ENCODE results near the gene VAT1L. TPM values are rescaled to one million over a fixed set of nuclear protein-coding genes. Genes with fewer than 3 reads are reported as not detected.
A peak's percentile ranks its signal among the peaks of the same experiment; 100 is the strongest.

VAT1L gene
- total RNA-seq, 2 donors from 2014 or later = 0.07 TPM; not detected in 1

DNA sequence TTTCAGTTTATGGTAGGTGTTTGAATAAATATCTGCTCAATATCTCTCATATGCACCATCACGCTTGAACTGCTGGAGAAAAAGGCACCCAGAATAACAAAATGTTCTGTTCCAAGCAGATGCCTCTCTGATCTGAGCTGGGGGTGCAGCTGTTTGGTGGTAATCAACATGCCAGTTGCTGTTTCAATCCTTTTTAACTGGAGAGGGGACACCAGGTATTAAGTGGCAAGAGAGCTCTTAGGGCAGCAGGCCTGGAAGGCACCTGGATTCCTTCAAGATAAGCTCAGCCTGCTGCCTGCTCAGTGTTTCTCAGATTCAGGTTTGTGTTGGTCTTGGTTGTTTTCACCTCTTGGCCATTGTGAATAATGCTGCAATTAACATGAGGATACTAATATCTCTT, 27.2 kb upstream of the VAT1L start:
- ATAC-seq (replicated peaks in 1 of 2) (no peak), DNase-seq (no peak)
- Mint-ChIP-seq H3K27me3 (ENCODE audit: low read depth) (peaks cover 8% of the 10 kb centered on the region), H3K9me3 (no peaks in the 10 kb centered on the region), H3K4me3 (no peak overlapping the region), H3K4me1 (ENCODE audit: low read depth) (no peaks in the 10 kb centered on the region), H3K27ac (no peak overlapping the region), H3K36me3 (ENCODE audit: insufficient read depth in 2 of 2) (no peaks in the 10 kb centered on the region)

GRCh38 chr16:77762262-77762661, 26.1 kb upstream of the VAT1L start:
- Mint-ChIP-seq H3K36me3 (ENCODE audit: insufficient read depth in 2 of 2) (no peaks in the 10 kb centered on the region), H3K27me3 (ENCODE audit: low read depth) (peaks cover 8% of the 10 kb centered on the region), H3K27ac (no peak overlapping the region), H3K9me3 (no peaks in the 10 kb centered on the region), H3K4me1 (ENCODE audit: low read depth) (no peaks in the 10 kb centered on the region), H3K4me3 (no peak overlapping the region)
- DNase-seq (no peak), ATAC-seq (replicated peaks in 1 of 2) (no peak)

GRCh38 chr16:77763994-77764393, 24.4 kb upstream of the VAT1L start:
- ATAC-seq (replicated peaks in 1 of 2) (no peak), DNase-seq (no peak)
- Mint-ChIP-seq H3K4me3 (no peak overlapping the region), H3K36me3 (ENCODE audit: insufficient read depth in 2 of 2) (no peaks in the 10 kb centered on the region), H3K9me3 (no peaks in the 10 kb centered on the region), H3K27ac (no peak overlapping the region), H3K27me3 (ENCODE audit: low read depth) (peaks cover 13% of the 10 kb centered on the region), H3K4me1 (ENCODE audit: low read depth) (no peaks in the 10 kb centered on the region)

DNA sequence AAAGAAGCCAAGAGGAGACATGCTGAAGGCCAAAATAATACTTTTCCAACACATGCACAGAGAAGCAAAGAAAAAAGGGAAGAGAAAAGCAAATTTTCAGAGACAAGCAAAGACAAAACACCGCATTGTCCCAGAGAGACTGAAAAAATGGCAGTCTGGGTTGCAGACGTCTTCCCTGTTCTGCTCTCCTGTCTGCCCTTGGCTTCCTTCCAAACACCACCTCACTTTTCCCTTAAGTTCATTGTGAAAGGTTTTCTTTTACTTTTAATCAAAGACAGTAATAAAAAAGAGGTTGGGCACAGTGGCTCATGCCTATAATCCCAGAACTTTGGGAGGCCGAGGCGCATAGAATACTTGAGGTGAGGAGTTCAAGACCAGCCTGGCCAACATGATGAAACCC, 21.2 kb upstream of the VAT1L start:
- no peak overlapping the region for H3K27ac Mint-ChIP-seq
- no peaks in the 10 kb centered on the region for H3K36me3 Mint-ChIP-seq (ENCODE audit: insufficient read depth in 2 of 2)
- ATAC-seq (replicated peaks in 1 of 2) = no peak
- no peak overlapping the region for H3K4me3 Mint-ChIP-seq
- no peak for DNase-seq
- no peaks in the 10 kb centered on the region for H3K9me3 Mint-ChIP-seq
- H3K4me1 Mint-ChIP-seq (ENCODE audit: low read depth) = no peaks in the 10 kb centered on the region
- peaks cover 13% of the 10 kb centered on the region for H3K27me3 Mint-ChIP-seq (ENCODE audit: low read depth)

- Mint-ChIP-seq H3K4me1 (ENCODE audit: low read depth) (no peaks in the 10 kb centered on the region), H3K27ac (no peak overlapping the region), H3K27me3 (ENCODE audit: low read depth) (peaks cover 13% of the 10 kb centered on the region), H3K9me3 (no peaks in the 10 kb centered on the region), H3K36me3 (ENCODE audit: insufficient read depth in 2 of 2) (no peaks in the 10 kb centered on the region), H3K4me3 (no peak overlapping the region)
- no peak for ATAC-seq (replicated peaks in 1 of 2)
- no peak for DNase-seq
These were observed 20.5 kb upstream of the VAT1L start for GRCh38 chr16:77767826-77768225.

- H3K4me3 Mint-ChIP-seq = no peak overlapping the region
- H3K27ac Mint-ChIP-seq = no peak overlapping the region
- no peaks in the 10 kb centered on the region for H3K36me3 Mint-ChIP-seq (ENCODE audit: insufficient read depth in 2 of 2)
- peaks cover 10% of the 10 kb centered on the region for H3K27me3 Mint-ChIP-seq (ENCODE audit: low read depth)
- no peaks in the 10 kb centered on the region for H3K4me1 Mint-ChIP-seq (ENCODE audit: low read depth)
- ATAC-seq (replicated peaks in 1 of 2) (no peak), DNase-seq (no peak)
- no peaks in the 10 kb centered on the region for H3K9me3 Mint-ChIP-seq
These were observed 12.2 kb upstream of the VAT1L start for GRCh38 chr16:77775911-77776909.

DNA sequence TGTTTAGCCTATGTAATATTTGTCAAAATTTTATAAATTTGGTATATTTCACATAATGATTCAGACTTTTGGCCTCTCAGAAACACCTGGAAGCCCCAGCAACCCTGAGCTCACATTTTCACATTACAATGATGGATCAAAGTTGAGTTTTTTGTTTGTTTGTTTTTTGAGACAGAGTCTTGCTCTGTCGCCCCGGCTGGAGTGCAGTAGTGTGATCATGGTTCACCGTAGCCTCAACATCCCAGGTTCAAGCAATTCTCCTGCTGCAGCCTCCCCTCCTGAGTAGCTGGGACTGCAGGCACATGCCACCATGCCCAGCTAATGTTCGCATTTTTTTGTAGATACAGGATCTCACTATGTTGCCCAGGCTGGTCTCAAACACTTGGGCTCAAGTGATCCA, 10.6 kb upstream of the VAT1L start:
- H3K4me1 Mint-ChIP-seq (ENCODE audit: low read depth) = no peaks in the 10 kb centered on the region
- H3K27ac Mint-ChIP-seq = no peak overlapping the region
- H3K9me3 Mint-ChIP-seq = no peaks in the 10 kb centered on the region
- H3K4me3 Mint-ChIP-seq = no peak overlapping the region
- peaks cover 12% of the 10 kb centered on the region for H3K27me3 Mint-ChIP-seq (ENCODE audit: low read depth)
- ATAC-seq (replicated peaks in 1 of 2) (no peak), DNase-seq (no peak)
- H3K36me3 Mint-ChIP-seq (ENCODE audit: insufficient read depth in 2 of 2) = no peaks in the 10 kb centered on the region

DNA sequence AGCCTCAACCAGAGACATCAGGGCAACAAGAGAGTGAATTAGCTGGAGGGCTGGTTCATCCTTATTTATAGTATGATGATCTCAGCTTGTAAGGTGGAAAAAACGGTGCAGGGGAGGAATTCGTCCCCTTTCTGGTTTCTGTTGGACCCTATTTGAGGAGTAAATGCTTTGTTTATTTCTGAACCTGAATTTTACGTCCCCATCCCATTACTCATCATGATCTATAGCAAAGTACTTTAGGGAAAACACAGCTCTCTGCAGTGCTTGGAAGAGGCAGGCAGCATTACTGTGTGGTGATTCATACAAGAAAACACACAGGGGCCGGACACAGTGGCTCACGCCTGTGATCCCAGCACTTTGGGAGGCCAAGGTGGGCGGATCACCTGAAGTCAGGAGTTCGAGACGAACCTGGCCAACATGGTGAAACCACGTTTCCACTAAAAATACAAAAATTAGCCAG, 8.0 kb upstream of the VAT1L start:
- Mint-ChIP-seq H3K36me3 (ENCODE audit: insufficient read depth in 2 of 2) (no peaks in the 10 kb centered on the region), H3K27ac (no peak overlapping the region), H3K9me3 (no peaks in the 10 kb centered on the region), H3K4me1 (ENCODE audit: low read depth) (no peaks in the 10 kb centered on the region), H3K4me3 (no peak overlapping the region), H3K27me3 (ENCODE audit: low read depth) (peaks cover 12% of the 10 kb centered on the region)
- ATAC-seq (replicated peaks in 1 of 2) (no peak), DNase-seq (no peak)

DNA sequence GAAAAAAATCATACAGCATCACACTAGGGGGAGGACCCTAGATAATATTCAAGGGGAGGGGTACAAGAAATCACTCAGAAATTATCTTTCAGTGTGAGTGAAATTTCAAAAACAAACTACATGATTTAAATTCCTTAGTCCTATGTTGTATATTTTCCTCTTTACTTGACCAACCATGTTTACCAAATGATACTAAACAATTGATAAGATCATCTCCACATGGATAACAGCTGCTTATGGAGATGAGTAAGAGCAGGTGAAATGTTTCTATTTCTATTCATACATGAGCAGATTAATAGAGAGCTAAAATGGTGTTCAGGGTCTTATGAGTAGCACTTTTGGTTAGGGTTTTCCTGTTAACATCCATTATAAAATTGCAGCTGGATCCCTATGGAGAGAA, 7.3 kb upstream of the VAT1L start:
- no peaks in the 10 kb centered on the region for H3K9me3 Mint-ChIP-seq
- H3K27ac Mint-ChIP-seq = no peak overlapping the region
- no peak for ATAC-seq (replicated peaks in 1 of 2)

DNA sequence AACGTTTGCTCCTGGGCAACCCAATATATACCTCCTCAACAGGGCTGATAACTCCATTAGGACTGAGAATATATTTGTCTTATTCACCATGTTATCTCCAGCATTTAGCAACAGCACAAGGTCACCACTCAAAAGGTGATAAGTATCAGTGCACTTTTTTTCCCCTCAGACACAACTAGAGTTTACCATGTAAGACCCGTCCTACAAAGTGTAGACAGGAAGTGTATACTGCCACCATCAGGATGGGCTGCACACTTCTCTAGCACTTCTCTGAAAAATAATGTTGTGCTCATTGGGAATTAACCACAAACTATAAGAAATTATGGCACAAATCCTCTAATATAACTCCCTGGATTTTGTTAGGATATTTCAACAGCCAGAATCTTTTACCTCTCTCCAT, 5.7 kb upstream of the VAT1L start:
- Mint-ChIP-seq H3K27me3 (ENCODE audit: low read depth) (peaks cover 23% of the 10 kb centered on the region), H3K9me3 (no peaks in the 10 kb centered on the region), H3K4me3 (no peak overlapping the region), H3K27ac (no peak overlapping the region), H3K36me3 (ENCODE audit: insufficient read depth in 2 of 2) (no peaks in the 10 kb centered on the region), H3K4me1 (ENCODE audit: low read depth) (no peaks in the 10 kb centered on the region)
- ATAC-seq (replicated peaks in 1 of 2) = peak in 1 of 2 donors; percentile 39
- no peak for DNase-seq

More for the DNA sequence above, 7.3 kb upstream of the VAT1L start:
- H3K4me3 Mint-ChIP-seq = no peak overlapping the region
- peaks cover 11% of the 10 kb centered on the region for H3K27me3 Mint-ChIP-seq (ENCODE audit: low read depth)
- H3K4me1 Mint-ChIP-seq (ENCODE audit: low read depth) = no peaks in the 10 kb centered on the region
- no peak for DNase-seq
- no peaks in the 10 kb centered on the region for H3K36me3 Mint-ChIP-seq (ENCODE audit: insufficient read depth in 2 of 2)

- H3K36me3 Mint-ChIP-seq (ENCODE audit: insufficient read depth in 2 of 2) = peaks cover 0 to 2% of the 10 kb centered on the region in 2 donors
- H3K4me1 Mint-ChIP-seq (ENCODE audit: low read depth) = peaks cover 6% of the 10 kb centered on the region
- no peaks in the 10 kb centered on the region for H3K9me3 Mint-ChIP-seq
- no peak overlapping the region for H3K4me3 Mint-ChIP-seq
- H3K27me3 Mint-ChIP-seq (ENCODE audit: low read depth) = peaks cover 37% of the 10 kb centered on the region
- no peak overlapping the region for H3K27ac Mint-ChIP-seq
- no peak for ATAC-seq (replicated peaks in 1 of 2)
- no peak for DNase-seq
These were observed 3.7 kb upstream of the VAT1L start for GRCh38 chr16:77784441-77785372.

- Mint-ChIP-seq H3K27me3 (ENCODE audit: low read depth) (peaks cover 44% of the 10 kb centered on the region), H3K9me3 (no peaks in the 10 kb centered on the region), H3K4me3 (no peak overlapping the region), H3K4me1 (ENCODE audit: low read depth) (peaks cover 6% of the 10 kb centered on the region), H3K27ac (no peak overlapping the region), H3K36me3 (ENCODE audit: insufficient read depth in 2 of 2) (peaks cover 0 to 2% of the 10 kb centered on the region in 2 donors)
- DNase-seq = no peak
- ATAC-seq (replicated peaks in 1 of 2) = no peak
These were observed 3.0 kb upstream of the VAT1L start for GRCh38 chr16:77785373-77785764.

All from activated T-cell treated with anti-CD3 and anti-CD28 coated beads, Interleukin-2, amount 50 U/mL, for 72 hours (primary cell).